Activated T-helper 2 cell treated with anti-CD3 and anti-CD28 coated beads, Interferon-gamma antibody, Interleukin-2, Interleukin-4, amounts not matched to agents 10 μg/mL and 5 μg/mL and 100 μg/mL, durations not matched to agents 14 hours and 24 hours and 36 hours (primary cell): ENCODE results near the gene LIN28B. TPM values are rescaled to one million over a fixed set of nuclear protein-coding genes. Genes with fewer than 3 reads are reported as not detected.

Source experiments
- DNase-seq: peaks from one replicate; pipeline ENCODE4 v3.0.0; 2021; ENCODE audit warnings: low spot score
- H3K27ac Mint-ChIP-seq: one replicate; pipeline ENCODE4 v1.8.0; 2021; ENCODE audit warnings: mixed read lengths
- H3K27me3 Mint-ChIP-seq: one replicate; pipeline ENCODE4 v1.8.0; 2021; ENCODE audit warnings: low read depth, mixed read lengths
- H3K36me3 Mint-ChIP-seq: one replicate; pipeline ENCODE4 v1.8.0; 2021; ENCODE audit warnings: low read depth, mixed read lengths
- H3K4me1 Mint-ChIP-seq: one replicate; pipeline ENCODE4 v1.8.0; 2021; ENCODE audit warnings: low read depth, mixed read lengths
- H3K4me3 Mint-ChIP-seq: one replicate; pipeline ENCODE4 v1.8.0; 2021; ENCODE audit warnings: low read depth, mild to moderate bottlenecking, moderate library complexity, mixed read lengths
- H3K9me3 Mint-ChIP-seq: one replicate; pipeline ENCODE4 v1.8.0; 2021; ENCODE audit warnings: mixed read lengths
- intact Hi-C: fragments of 100-400 bp; cut with micrococcal nuclease; formaldehyde crosslinking; loops from one replicate; pipeline ENCODE4 v1.15.1; 2023
- total RNA-seq: library from RNA; stranded (reverse); gene quantifications from 2 replicates; pipeline ENCODE4 v1.2.3, GENCODE V29; 2022

The LIN28B gene
- total RNA-seq, 1 donor from 2014 or later, result 0.05 TPM

DNA sequence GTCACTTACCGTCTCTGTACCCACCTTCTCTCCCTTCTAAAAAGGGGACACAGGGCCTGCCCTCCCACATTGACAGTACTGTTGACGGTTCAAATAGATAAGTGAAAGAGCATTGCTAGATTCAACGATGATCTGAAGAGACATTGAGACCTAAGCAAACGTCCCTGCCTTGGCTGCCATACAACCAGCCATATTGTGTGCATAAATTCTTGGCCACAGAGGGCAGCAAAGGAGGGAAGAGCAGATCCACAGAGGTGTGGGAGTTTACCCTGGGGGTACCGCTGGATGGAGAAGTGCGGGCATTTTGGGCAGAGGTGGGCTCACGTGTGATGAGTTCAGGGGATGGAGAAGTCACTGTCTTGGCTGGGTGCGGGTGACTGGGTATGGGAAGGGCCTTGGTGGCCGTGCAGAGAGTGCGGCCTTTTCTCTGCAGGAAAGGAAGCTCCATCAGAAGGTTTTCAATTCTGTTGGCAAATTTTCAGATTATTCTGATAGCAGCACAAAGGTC lies 137.3 kb downstream of the LIN28B start:
- H3K27ac Mint-ChIP-seq, result no peak overlapping the region
- no peak overlapping the region for H3K4me3 Mint-ChIP-seq
- intact Hi-C loops, result no loop called here
- H3K36me3 Mint-ChIP-seq, result no peaks in the 10 kb centered on the region
- DNase-seq, result no peak
- no peaks in the 10 kb centered on the region for H3K4me1 Mint-ChIP-seq
- peaks cover 2% of the 10 kb centered on the region for H3K27me3 Mint-ChIP-seq
- H3K9me3 Mint-ChIP-seq, result no peaks in the 10 kb centered on the region

DNA sequence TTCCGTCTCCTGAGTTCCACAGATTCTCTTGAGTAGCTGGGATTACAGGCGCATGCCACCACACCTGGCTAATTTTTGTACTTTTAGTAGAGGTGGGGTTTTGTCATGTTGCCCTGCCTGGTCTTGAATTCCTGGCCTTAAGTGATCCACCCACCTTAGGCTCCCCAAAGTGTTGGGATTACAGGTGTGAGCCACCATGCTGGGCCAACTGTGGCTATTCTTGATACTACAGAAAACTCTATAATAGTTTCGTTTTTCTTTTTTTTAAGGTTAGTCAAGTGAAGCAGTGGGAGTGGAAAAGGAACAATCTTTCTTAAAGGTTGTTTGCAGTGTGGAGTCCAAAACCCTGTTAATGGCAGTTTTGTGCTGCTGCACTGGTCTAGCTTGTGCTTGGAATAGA lies 138.2 kb downstream of the LIN28B start:
- intact Hi-C loops, result no loop called here
- Mint-ChIP-seq H3K36me3 (no peaks in the 10 kb centered on the region), H3K27me3 (peaks cover 2% of the 10 kb centered on the region), H3K4me3 (no peak overlapping the region), H3K9me3 (no peaks in the 10 kb centered on the region), H3K4me1 (no peaks in the 10 kb centered on the region), H3K27ac (no peak overlapping the region)
- DNase-seq, result no peak

DNA sequence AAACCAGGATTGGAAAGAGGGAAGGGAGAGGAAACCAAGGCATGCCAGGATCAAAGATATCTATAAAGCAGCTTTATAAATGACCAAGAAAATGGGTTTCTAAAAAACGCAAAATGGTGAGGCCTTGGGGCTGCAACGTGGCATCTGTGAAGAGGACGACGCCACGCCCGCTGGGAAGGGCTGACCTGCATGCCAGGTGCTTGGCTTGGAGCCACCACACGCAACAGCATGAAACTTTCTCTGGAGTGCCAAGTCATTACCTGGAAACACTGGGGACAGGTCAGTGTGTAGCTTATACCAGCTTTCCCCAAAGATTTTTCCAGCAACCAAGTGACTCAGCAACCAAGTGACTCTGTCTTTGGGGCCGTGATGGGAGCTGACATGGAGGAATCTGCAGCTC lies 140.4 kb downstream of the LIN28B start:
- DNase-seq, result no peak
- no peaks in the 10 kb centered on the region for H3K9me3 Mint-ChIP-seq
- H3K36me3 Mint-ChIP-seq, result no peaks in the 10 kb centered on the region
- H3K4me1 Mint-ChIP-seq, result no peaks in the 10 kb centered on the region
- H3K27ac Mint-ChIP-seq, result no peak overlapping the region
- no peak overlapping the region for H3K4me3 Mint-ChIP-seq
- intact Hi-C loops, result no loop called here
- H3K27me3 Mint-ChIP-seq, result peaks cover 4% of the 10 kb centered on the region

DNA sequence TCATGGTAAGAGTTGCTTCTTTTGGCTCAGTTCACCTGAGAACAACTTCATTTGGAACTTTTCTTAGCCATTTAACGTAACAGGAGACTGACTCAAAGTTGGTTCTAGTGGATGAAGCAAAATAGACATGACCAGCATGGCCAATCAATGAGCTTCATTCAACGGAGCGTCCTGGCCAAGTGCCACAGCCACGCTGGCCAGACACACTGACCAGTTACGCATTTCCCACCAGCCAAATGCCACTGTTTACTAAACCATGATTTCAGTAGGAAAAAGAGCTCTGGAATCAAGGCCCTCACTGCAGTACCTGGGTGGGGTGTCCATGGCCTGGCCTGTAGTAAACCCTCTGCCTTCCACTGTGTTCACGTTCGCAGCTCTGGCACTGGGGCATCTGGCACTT lies 142.5 kb downstream of the LIN28B start:
- Mint-ChIP-seq H3K4me1 (no peaks in the 10 kb centered on the region), H3K36me3 (no peaks in the 10 kb centered on the region), H3K27ac (no peak overlapping the region), H3K9me3 (no peaks in the 10 kb centered on the region), H3K4me3 (no peak overlapping the region), H3K27me3 (peaks cover 9% of the 10 kb centered on the region)
- intact Hi-C loops, result no loop called here
- DNase-seq, result no peak

DNA sequence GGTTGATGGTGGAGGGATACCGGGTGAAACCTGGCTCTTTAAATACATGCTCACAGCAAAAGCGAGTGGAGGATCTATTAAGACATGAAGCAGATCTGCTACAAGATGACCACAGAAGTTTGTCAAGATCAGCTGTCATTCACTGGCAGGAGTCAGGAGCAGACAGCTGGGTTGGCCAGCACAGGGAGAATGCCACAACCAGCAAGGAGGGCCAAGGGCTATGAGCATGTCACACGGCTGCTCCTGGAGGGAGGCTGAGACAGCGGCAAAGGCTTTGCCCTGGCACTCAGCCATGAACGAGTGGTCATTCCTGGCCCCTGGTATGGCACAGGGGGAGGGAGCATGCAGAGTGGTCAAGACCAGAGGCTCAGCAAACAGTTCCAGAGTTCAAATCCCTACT lies 145.3 kb downstream of the LIN28B start:
- intact Hi-C loops, result no loop called here
- Mint-ChIP-seq H3K4me1 (no peaks in the 10 kb centered on the region), H3K27ac (no peak overlapping the region), H3K27me3 (peaks cover 8% of the 10 kb centered on the region), H3K4me3 (no peak overlapping the region), H3K9me3 (no peaks in the 10 kb centered on the region), H3K36me3 (no peaks in the 10 kb centered on the region)
- DNase-seq, result no peak

DNA sequence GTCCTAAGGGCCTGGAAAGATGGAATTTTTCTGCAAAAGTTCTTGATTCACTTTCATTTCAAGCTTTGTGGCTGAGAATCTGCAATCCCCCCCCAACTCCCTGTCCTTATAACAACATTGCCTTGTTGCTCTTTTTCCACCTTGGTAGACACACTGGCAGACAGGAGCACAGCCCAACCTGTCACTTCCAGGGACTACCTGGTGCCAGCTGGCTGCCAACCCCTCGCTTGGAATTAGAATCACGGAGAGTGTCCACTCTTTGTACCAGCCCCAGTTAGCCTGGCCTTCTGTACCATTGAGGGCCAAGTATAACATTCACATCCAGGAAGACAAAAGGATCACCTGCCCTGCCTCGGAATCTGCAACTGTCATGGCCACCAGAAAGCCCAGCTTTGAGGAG lies 148.2 kb downstream of the LIN28B start:
- Mint-ChIP-seq H3K4me3 (no peak overlapping the region), H3K4me1 (no peaks in the 10 kb centered on the region), H3K9me3 (no peaks in the 10 kb centered on the region), H3K27ac (no peak overlapping the region), H3K27me3 (peaks cover 18% of the 10 kb centered on the region), H3K36me3 (no peaks in the 10 kb centered on the region)
- no peak for DNase-seq
- intact Hi-C loops, result no loop called here

DNA sequence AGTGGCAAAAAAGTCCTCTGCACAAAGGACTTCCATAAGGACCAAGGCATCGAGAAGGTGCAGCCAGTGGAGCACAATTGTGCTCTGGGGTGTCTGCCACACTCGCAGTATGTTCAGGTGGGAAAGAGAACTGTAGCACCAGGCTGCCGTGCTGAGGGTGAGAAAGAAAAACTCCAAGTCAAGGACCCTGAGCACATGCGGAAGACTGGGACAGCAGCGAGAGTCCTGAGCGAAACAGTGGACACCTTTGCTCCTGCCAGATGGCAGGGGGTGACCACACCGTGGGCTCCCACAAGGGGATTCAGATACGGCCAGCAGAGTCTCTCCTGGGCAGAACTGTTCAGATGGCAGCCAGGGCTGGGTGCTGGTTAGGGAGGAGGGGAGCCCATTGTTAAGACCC lies 149.4 kb downstream of the LIN28B start:
- Mint-ChIP-seq H3K27ac (no peak overlapping the region), H3K27me3 (peaks cover 22% of the 10 kb centered on the region), H3K9me3 (no peaks in the 10 kb centered on the region), H3K4me3 (no peak overlapping the region), H3K36me3 (no peaks in the 10 kb centered on the region), H3K4me1 (no peaks in the 10 kb centered on the region)
- intact Hi-C loops, result no loop called here
- DNase-seq, result no peak

DNA sequence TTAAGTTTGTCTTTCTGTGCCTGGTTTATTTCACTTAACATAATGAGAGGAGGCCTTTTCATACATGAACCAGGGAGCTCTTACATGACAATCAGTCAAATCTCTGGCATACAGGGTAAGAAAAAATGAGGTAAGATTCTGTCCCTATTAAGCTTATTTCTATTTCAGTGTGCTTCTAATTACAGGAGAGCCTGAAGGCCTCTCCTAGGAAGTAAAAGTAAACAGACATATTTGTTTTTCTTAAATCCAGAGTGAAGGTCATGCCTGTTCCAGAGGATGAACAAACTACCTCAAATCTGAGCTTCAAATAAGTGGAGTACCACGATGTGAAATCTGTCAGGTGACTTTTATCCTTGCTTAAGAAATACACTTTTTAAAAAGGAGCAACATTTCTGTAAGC lies 150.3 kb downstream of the LIN28B start:
- no peak overlapping the region for H3K4me3 Mint-ChIP-seq
- H3K27ac Mint-ChIP-seq, result no peak overlapping the region
- H3K27me3 Mint-ChIP-seq, result peaks cover 21% of the 10 kb centered on the region
- intact Hi-C loops, result no loop called here
- no peaks in the 10 kb centered on the region for H3K4me1 Mint-ChIP-seq
- no peaks in the 10 kb centered on the region for H3K36me3 Mint-ChIP-seq
- H3K9me3 Mint-ChIP-seq, result no peaks in the 10 kb centered on the region
- no peak for DNase-seq

DNA sequence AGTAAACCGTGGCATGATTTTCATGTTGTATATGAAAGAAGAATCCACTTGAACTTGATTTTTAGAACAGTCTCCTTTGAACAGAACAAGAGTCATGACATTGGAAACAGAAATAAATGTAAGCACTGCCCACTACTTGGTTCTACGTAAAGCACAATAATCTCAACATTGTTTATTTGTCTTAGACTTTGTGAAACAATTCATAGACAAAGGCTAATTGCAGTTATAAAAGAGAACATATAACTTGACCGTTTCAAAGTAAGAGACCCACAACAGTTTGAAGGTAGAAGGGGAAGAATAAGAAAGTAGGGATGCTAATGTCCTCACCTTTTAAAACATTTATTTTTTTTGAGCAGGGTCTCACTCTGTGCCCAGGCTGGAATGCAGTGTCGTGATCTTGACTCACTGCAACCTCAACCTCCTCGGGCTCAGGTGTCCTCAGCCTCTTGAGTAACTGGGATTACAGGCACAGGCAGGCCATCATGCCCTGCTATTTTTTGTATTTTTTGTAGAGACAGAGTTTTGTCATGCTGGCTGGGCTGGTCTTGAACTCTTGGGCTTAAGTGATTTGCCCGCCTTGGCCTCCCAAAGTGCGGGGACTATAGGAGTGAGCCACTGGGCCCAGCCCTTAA lies 151.8 kb downstream of the LIN28B start:
- intact Hi-C loops, result no loop called here
- Mint-ChIP-seq H3K27me3 (peaks cover 26% of the 10 kb centered on the region), H3K4me1 (no peaks in the 10 kb centered on the region), H3K27ac (no peak overlapping the region), H3K9me3 (no peaks in the 10 kb centered on the region), H3K36me3 (no peaks in the 10 kb centered on the region), H3K4me3 (no peak overlapping the region)
- no peak for DNase-seq

DNA sequence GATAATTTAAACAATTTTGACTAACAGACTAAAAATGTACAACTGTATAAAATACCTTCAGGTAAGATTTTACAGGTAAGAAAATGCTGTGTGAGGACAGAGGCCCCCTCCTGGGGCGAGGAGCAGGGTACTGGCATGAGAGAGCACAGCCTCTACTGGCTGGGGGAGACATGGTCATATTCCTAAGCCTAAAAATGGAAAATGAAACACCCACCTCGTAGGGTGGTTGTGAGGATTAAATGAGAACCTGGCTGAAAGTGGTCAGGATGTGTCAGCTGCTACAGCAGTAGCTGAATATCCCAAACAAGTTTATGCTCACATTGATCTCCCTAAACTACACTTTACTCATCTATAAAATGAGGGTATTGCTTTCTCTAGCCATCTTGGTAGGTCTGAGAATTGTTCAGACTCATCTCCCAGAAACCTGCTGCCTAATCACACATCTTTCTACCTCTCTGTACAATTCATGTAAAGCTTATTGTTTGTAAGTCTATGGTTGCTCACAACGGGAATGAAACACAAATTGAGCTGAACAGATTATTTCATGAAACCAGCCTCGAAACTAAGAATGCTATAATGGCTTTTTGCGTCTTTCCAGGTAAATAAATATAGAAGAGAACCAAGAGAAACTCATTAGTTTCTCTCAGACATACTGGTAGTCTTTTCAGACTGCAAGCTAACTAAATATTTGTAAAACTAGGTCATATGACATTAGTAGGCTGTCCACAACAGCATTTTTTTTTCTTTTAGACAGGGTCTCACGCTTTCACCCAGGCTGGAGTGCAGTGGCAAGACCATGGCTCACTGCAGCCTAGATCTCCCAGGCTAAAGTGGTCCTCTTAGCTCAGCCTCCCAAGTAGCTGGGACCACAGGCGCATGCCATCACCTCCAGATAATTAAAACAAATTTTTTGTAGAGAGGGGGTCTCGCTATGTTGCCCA lies 153.3 kb downstream of the LIN28B start:
- Mint-ChIP-seq H3K4me3 (no peak overlapping the region), H3K27ac (no peak overlapping the region), H3K4me1 (no peaks in the 10 kb centered on the region), H3K27me3 (peaks cover 26% of the 10 kb centered on the region), H3K9me3 (no peaks in the 10 kb centered on the region), H3K36me3 (no peaks in the 10 kb centered on the region)
- intact Hi-C loops, result no loop called here
- DNase-seq, result no peak

DNA sequence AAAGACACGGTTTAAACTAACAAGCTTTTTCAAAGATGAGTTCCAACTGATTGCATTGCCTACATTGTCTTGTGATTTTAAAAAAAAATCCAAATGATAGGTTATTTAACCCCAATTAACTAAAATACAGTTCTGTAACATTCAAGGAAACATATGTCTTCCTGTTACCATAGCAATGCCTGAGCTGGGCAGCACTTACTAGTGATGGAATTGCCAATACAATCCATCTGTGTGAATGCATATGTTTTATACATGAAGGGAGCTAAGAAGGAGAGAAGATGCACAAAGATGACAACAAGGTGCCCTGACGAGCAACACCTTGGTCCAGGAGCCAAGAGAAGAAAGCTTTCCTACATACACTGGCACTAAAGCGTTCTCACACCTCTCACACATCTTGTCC lies 154.2 kb downstream of the LIN28B start:
- intact Hi-C loops, result no loop called here
- no peak for DNase-seq
- peaks cover 28% of the 10 kb centered on the region for H3K27me3 Mint-ChIP-seq
- no peaks in the 10 kb centered on the region for H3K9me3 Mint-ChIP-seq
- H3K4me3 Mint-ChIP-seq, result no peak overlapping the region
- H3K36me3 Mint-ChIP-seq, result no peaks in the 10 kb centered on the region
- H3K4me1 Mint-ChIP-seq, result no peaks in the 10 kb centered on the region
- no peak overlapping the region for H3K27ac Mint-ChIP-seq

DNA sequence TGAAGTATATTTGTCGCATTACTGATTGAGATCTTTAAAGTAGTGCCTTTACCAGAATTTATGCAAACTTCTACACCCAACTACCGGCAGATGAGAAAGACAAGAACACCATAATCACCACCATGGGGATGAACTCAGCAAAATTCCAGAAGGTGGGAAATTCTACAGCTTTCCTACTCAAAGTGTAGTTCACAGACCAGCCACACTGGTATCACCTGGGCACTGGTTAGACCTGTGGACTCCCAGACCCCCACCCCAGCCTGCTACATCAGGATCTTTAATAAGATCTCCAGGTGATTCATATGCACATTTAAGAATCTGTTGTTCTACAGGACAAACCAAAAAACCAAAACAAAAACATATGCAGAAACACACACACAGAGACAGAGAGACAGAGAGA lies 155.0 kb downstream of the LIN28B start:
- Mint-ChIP-seq H3K4me1 (no peaks in the 10 kb centered on the region), H3K4me3 (no peak overlapping the region), H3K36me3 (no peaks in the 10 kb centered on the region), H3K9me3 (no peaks in the 10 kb centered on the region), H3K27ac (no peak overlapping the region), H3K27me3 (peaks cover 31% of the 10 kb centered on the region)
- intact Hi-C loops, result no loop called here
- DNase-seq, result no peak

DNA sequence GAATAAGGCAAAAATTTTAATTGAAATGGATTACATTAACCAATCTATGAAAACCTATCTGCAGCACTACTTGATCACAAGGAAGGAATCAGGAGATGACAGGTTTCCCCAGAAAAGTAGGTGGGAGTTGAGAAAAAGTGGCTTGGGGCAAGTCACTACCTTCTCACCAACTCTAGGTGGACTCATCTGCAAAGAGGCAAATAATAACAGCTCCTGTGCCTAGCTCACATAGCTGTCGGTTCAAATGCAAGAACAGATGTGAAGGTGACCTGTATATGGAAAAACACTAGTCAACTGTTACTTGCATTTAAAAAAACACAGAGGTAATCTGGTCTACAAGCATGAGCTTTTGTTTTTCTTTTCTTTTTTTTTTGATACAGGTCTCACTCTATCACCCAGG lies 155.7 kb downstream of the LIN28B start:
- Mint-ChIP-seq H3K4me1 (no peaks in the 10 kb centered on the region), H3K27ac (no peak overlapping the region), H3K4me3 (no peak overlapping the region), H3K9me3 (no peaks in the 10 kb centered on the region), H3K27me3 (peaks cover 35% of the 10 kb centered on the region), H3K36me3 (no peaks in the 10 kb centered on the region)
- DNase-seq, result no peak
- intact Hi-C loops, result no loop called here
